ENCODE measurements around the gene C3orf20.

The C3orf20 gene

DNA sequence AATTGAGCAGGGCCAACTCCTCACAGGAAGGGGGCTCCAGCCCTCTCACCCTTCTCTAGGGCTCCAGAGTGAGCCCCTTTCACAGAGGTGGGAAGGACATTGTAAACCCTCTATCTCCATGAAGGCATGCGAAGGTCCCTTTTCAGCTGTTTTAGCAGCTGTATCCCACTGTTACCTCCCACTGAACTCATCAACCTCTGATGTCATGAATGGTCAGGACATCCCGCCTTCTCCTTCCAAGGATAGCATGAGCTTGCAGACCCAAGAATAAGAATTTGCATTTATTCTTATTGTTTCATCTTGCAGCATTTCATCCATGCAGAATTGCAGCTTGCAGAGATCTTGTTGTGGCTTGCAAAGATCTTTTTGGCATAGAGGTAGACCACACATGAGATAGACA, 119.5 kb downstream of the C3orf20 start:
- H3K36me3 ChIP-seq (ENCODE audit: control insufficient read depth, low read depth, low read length): no peaks in the 10 kb centered on the region
- H3K27ac ChIP-seq (ENCODE audit: low read length): no peak overlapping the region
- H3K9ac ChIP-seq (ENCODE audit: low read length): no peak overlapping the region
- H3K27me3 ChIP-seq (ENCODE audit: control insufficient read depth, insufficient read depth, low read length): no peaks in the 10 kb centered on the region
- no peak overlapping the region for H3K4me3 ChIP-seq (ENCODE audit: low read length)
- H3K9me3 ChIP-seq (ENCODE audit: control insufficient read depth, low read depth, low read length): no peaks in the 10 kb centered on the region
- no peaks in the 10 kb centered on the region for H3K4me1 ChIP-seq (ENCODE audit: control insufficient read depth, low read depth, low read length)

DNA sequence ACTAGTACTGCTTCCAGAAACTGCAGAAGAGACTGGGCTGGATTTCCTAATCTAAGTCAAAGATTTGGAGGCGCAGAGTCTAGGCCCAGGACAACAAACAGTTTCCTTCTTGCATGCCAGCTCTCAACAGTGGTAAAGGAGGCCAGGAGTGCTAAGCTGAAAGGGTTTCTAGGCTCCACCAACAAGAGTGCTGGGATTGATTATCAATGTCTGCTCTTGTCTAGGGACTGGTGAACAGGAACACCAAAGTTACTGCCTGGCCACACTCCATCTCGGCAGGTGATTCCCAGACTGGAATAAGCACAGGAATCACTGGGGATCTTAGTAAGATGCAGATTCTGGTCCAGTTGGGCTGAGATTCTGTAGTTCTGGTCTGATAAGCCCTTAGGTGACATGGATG, 121.1 kb downstream of the C3orf20 start:
- H3K27me3 ChIP-seq (ENCODE audit: control insufficient read depth, insufficient read depth, low read length): no peaks in the 10 kb centered on the region
- no peak overlapping the region for H3K9ac ChIP-seq (ENCODE audit: low read length)
- H3K4me3 ChIP-seq (ENCODE audit: low read length): no peak overlapping the region
- H3K9me3 ChIP-seq (ENCODE audit: control insufficient read depth, low read depth, low read length): no peaks in the 10 kb centered on the region
- H3K27ac ChIP-seq (ENCODE audit: low read length): no peak overlapping the region
- H3K4me1 ChIP-seq (ENCODE audit: control insufficient read depth, low read depth, low read length): no peaks in the 10 kb centered on the region
- H3K36me3 ChIP-seq (ENCODE audit: control insufficient read depth, low read depth, low read length): no peaks in the 10 kb centered on the region

DNA sequence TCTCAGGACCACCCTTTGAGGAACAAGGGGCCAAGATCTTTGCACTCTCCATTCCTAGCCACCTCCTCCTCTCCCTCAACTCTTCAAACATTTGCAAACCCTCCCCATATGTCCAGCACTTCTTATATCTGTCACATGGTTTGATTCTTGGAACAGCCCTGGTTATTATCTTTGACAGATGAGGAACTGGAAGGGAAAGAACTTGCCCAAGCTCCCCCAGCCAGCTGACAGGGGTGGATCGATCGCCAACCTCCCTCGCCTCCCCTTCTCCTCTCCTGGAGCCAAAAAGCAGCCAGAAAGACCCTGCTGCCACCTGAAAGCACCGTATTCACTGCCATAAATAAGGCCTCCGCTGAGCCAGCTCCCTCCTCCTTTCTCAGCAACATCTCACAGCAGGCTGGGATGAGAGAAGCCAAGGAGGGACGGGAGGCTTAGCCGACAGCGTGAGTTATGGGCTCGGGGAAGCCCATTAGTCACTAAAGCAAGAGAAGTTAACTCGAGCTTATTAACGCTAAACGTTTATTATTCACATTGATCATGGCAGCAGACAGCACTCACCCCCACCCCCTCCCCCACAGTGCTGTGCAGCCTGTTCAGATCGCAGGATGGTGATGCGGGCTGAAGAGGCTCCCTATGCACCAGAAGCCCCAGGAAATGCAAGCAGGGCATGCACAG, 121.6 kb downstream of the C3orf20 start:
- H3K27me3 ChIP-seq (ENCODE audit: control insufficient read depth, insufficient read depth, low read length): no peaks in the 10 kb centered on the region
- H3K4me3 ChIP-seq (ENCODE audit: low read length): no peak overlapping the region
- H3K9ac ChIP-seq (ENCODE audit: low read length): no peak overlapping the region

DNA sequence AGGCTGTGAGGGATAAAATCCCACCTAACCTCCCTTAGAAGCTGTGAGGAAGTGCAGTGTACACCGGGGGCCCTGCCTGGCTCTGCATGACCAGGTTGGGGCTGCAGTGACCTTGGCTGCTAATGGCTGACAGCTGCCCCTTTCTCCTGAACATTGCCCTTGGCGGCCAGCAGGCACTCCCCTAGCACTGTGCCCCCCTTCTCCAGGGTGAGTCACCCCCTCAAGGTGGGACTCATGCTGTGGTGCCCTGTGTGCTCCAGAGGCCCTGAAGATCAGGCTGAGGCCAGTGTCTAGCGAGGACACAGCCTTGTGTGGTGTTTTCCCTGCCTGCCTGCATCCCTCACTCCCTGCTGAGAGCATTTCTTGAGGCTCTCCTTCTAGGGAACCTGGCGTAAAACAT, 122.8 kb downstream of the C3orf20 start:
- H3K4me1 ChIP-seq (ENCODE audit: control insufficient read depth, low read depth, low read length): no peaks in the 10 kb centered on the region
- no peak overlapping the region for H3K9ac ChIP-seq (ENCODE audit: low read length)
- H3K9me3 ChIP-seq (ENCODE audit: control insufficient read depth, low read depth, low read length): no peaks in the 10 kb centered on the region
- H3K36me3 ChIP-seq (ENCODE audit: control insufficient read depth, low read depth, low read length): no peaks in the 10 kb centered on the region
- no peak overlapping the region for H3K4me3 ChIP-seq (ENCODE audit: low read length)
- H3K27me3 ChIP-seq (ENCODE audit: control insufficient read depth, insufficient read depth, low read length): no peaks in the 10 kb centered on the region
- H3K27ac ChIP-seq (ENCODE audit: low read length): no peak overlapping the region

More for the DNA sequence above, 121.6 kb downstream of the C3orf20 start:
- Histone ChIP-seq H3K4me1 (ENCODE audit: control insufficient read depth, low read depth, low read length) (no peaks in the 10 kb centered on the region), H3K27ac (ENCODE audit: low read length) (no peak overlapping the region), H3K36me3 (ENCODE audit: control insufficient read depth, low read depth, low read length) (no peaks in the 10 kb centered on the region), H3K9me3 (ENCODE audit: control insufficient read depth, low read depth, low read length) (no peaks in the 10 kb centered on the region)

DNA sequence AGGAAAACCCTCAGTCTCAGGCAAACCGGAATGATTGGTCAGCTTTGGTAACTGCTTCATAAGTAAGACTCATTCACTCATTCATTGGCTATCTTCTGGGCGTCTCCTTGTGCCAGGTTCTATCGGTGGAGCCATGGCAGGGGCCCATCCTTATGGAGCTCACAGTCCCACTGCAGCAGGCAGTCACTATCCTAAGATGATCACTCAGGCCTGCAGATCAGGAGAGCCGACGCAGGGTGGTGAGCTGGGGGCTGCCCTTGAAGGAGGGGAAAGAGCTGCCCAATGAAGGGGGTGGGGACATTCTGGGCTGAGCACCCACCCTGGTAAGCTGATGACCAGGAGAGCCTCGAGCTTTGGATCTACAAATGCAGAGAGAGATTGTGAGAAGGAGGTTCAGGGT, 123.3 kb downstream of the C3orf20 start:
- Histone ChIP-seq H3K9ac (ENCODE audit: low read length) (no peak overlapping the region), H3K36me3 (ENCODE audit: control insufficient read depth, low read depth, low read length) (no peaks in the 10 kb centered on the region), H3K9me3 (ENCODE audit: control insufficient read depth, low read depth, low read length) (no peaks in the 10 kb centered on the region), H3K4me1 (ENCODE audit: control insufficient read depth, low read depth, low read length) (no peaks in the 10 kb centered on the region), H3K27me3 (ENCODE audit: control insufficient read depth, insufficient read depth, low read length) (no peaks in the 10 kb centered on the region), H3K4me3 (ENCODE audit: low read length) (no peak overlapping the region), H3K27ac (ENCODE audit: low read length) (no peak overlapping the region)

DNA sequence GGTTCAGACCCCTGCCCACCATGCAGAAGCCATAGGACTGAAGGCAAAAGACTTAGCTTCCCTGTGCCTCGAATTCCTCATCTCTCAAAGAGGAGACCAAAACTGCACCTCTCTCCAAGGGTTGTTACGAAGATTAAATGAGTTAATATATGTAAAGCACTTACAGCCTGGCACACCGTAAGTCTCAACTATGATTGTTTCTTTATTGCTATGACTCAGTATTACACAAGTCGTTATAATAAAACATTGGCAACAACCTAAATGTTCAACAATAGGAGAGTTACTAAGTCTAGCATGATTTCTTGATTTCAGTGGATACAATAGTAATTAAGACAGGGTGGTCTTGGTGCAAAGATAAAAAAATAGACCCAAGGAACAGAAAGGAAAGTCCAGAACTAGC, 124.2 kb downstream of the C3orf20 start:
- Histone ChIP-seq H3K27ac (ENCODE audit: low read length) (no peak overlapping the region), H3K4me3 (ENCODE audit: low read length) (no peak overlapping the region), H3K9ac (ENCODE audit: low read length) (no peak overlapping the region), H3K4me1 (ENCODE audit: control insufficient read depth, low read depth, low read length) (no peaks in the 10 kb centered on the region), H3K36me3 (ENCODE audit: control insufficient read depth, low read depth, low read length) (no peaks in the 10 kb centered on the region), H3K27me3 (ENCODE audit: control insufficient read depth, insufficient read depth, low read length) (no peaks in the 10 kb centered on the region), H3K9me3 (ENCODE audit: control insufficient read depth, low read depth, low read length) (no peaks in the 10 kb centered on the region)

DNA sequence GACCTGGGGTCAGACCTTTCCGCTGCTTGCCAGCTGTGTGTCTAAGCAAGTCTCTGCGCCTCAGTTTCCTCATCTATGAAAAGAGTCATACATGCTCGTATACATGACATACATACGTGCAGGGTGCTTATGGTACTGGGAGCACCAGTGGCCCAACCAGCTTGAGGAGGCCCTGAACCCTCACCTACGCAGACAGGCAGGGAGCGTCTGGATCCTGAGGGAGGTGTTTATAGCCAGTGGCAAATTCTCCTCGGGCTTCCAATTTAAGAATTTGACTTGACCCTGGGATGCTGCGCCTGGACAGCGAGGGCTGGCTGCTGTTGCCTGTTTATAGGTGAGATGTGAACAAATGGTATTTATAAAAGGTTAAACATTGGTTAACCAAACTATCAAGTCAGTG, 126.1 kb downstream of the C3orf20 start:
- no peak overlapping the region for H3K27ac ChIP-seq (ENCODE audit: low read length)
- H3K36me3 ChIP-seq (ENCODE audit: control insufficient read depth, low read depth, low read length): no peaks in the 10 kb centered on the region
- no peaks in the 10 kb centered on the region for H3K27me3 ChIP-seq (ENCODE audit: control insufficient read depth, insufficient read depth, low read length)
- H3K4me3 ChIP-seq (ENCODE audit: low read length): no peak overlapping the region
- H3K9ac ChIP-seq (ENCODE audit: low read length): no peak overlapping the region
- no peaks in the 10 kb centered on the region for H3K4me1 ChIP-seq (ENCODE audit: control insufficient read depth, low read depth, low read length)
- no peaks in the 10 kb centered on the region for H3K9me3 ChIP-seq (ENCODE audit: control insufficient read depth, low read depth, low read length)

DNA sequence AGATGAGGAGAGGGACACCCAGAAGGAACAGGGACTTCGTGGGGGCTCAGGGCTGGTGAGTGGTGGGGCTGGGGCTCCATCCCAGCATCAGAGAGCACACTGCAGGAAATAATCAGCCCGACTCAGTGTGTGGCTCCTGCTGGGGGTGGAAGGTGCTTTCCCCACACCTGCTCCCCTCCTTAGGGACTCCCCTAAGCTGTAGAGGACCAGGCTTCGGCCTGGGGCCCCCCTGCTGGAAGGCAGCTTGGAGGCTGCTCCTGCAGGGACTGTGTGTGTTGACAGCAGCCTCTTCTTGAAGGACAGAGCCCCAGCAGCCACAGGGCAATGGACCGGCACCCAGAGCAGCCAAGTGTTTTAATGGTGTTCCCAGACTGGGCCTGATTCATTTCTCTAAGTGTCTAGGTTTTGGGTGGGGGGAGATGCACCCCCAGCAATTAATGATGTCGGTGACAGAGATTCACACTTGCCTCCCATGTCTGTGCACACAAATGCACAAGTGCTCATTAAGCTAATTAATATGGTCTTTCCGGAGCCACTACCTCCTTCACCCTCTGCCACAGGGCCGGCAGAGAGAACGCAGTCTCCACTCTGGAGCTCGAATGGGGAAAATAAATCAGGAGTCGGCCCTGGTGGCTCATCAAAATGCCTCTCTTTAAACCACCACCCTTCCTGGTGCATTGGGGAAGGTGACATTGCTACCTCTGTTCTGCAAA, 126.9 kb downstream of the C3orf20 start:
- Histone ChIP-seq H3K9me3 (ENCODE audit: control insufficient read depth, low read depth, low read length) (no peaks in the 10 kb centered on the region), H3K27ac (ENCODE audit: low read length) (no peak overlapping the region), H3K9ac (ENCODE audit: low read length) (no peak overlapping the region), H3K4me3 (ENCODE audit: low read length) (no peak overlapping the region), H3K27me3 (ENCODE audit: control insufficient read depth, insufficient read depth, low read length) (no peaks in the 10 kb centered on the region), H3K4me1 (ENCODE audit: control insufficient read depth, low read depth, low read length) (no peaks in the 10 kb centered on the region), H3K36me3 (ENCODE audit: control insufficient read depth, low read depth, low read length) (no peaks in the 10 kb centered on the region)

DNA sequence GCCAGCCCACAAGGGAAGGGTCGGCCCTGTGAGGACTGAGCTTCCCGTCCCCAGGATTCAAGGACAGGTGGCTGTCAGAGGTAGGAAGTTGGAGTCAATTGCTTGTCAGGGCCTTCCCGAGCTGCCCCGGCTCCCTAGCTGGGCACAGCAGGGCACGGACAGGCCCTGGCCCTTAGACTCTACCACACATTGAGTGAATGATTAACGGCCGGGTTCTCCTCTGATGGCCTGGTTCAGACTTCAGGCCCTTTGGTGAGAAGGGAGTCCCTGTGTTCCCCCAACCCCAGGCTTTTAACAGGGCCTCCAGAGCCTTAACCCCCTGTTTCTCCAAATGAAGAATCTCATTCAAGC, 127.4 kb downstream of the C3orf20 start:
- Histone ChIP-seq H3K27me3 (ENCODE audit: control insufficient read depth, insufficient read depth, low read length) (peaks cover under 1% of the 10 kb centered on the region), H3K9me3 (ENCODE audit: control insufficient read depth, low read depth, low read length) (no peaks in the 10 kb centered on the region), H3K36me3 (ENCODE audit: control insufficient read depth, low read depth, low read length) (no peaks in the 10 kb centered on the region), H3K4me3 (ENCODE audit: low read length) (no peak overlapping the region), H3K27ac (ENCODE audit: low read length) (no peak overlapping the region), H3K4me1 (ENCODE audit: control insufficient read depth, low read depth, low read length) (no peaks in the 10 kb centered on the region), H3K9ac (ENCODE audit: low read length) (no peak overlapping the region)

DNA sequence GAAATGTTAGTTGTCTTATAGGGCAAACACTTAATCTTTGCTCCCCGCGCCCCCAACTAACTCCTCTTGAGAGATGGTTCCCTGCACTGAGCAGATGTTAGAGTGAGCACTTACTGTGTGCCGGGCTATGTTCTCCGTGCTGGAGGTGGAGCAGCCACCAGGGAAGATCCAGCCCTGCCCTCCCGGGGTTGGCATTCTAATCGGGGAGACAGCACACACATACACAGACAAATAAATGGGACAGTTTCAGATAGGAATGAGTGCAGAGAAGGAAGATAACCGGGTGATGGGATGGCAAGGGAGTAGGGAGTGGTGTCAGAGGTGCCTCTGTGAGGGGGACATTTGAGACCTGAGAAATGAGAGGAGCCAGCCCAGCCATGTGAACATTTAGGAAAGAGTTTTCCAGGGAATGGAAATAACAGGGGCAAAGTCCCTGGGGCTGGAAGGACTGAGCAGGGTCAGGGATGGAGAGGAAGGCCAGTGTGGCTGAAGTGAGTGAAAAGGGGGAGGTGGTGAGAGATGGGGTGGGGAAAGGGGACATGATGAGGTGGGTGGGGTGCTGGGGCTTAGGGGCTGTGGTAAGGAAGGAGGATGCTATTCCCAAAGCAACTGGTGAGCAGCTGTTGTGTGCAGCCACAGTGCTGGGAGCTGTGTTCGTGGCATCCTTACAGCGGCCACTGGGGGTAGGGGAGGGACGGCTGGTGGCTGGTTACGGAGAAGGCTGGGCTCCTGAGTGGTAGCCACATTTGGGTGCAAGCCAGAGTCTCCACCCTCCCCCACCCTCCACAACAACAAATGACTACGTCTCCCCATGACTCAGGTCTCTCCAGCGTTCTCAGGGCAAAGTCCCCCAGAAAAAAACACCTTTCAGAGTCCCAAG, 128.4 kb downstream of the C3orf20 start:
- Histone ChIP-seq H3K4me1 (ENCODE audit: control insufficient read depth, low read depth, low read length) (no peaks in the 10 kb centered on the region), H3K9me3 (ENCODE audit: control insufficient read depth, low read depth, low read length) (no peaks in the 10 kb centered on the region), H3K4me3 (ENCODE audit: low read length) (no peak overlapping the region), H3K27ac (ENCODE audit: low read length) (no peak overlapping the region), H3K9ac (ENCODE audit: low read length) (no peak overlapping the region), H3K36me3 (ENCODE audit: control insufficient read depth, low read depth, low read length) (no peaks in the 10 kb centered on the region), H3K27me3 (ENCODE audit: control insufficient read depth, insufficient read depth, low read length) (peaks cover 11% of the 10 kb centered on the region)

DNA sequence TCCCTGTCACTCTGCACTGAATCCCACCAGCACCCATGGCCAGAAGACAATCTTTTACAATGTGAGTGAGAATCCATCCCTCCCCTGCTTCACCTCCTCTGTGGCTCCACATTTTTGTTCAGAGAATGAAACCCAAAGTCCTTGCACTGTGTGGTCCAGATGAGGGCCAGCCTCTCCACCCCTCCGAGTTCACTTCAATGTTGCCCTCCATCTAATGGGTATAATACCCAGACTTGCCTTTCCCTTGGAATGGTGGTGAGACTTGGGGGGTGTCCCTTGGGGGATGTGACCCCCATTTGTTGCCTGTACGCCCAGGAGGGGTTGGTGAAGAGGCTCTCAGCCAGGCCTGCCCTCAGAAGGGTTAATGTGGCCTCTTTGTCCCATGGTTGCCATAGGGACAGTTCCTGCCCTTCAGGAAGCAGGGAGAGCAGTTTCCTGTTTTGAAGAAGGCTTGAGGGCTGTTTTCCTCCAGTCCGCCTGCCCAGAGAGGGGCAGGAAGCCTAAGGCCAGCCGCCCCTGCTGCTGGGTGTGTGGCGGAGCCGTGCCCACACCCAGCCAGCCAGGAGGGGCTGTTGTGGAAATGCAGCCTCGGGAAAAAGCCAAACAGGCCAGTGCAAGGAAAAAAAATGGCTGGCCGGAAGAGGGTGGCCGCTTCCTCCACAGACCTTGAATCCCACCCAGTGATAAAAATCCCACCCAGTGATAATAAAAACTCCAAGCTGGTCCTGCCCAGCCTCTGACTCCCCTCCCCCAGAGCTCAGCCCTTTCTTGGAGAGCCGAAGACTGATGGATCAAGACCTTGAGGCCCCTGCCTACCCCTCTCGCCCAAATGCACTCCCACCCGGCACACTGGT, 129.3 kb downstream of the C3orf20 start:
- H3K9ac ChIP-seq (ENCODE audit: low read length): no peak overlapping the region

More for the DNA sequence above, 129.3 kb downstream of the C3orf20 start:
- H3K4me3 ChIP-seq (ENCODE audit: low read length): no peak overlapping the region
- H3K36me3 ChIP-seq (ENCODE audit: control insufficient read depth, low read depth, low read length): no peaks in the 10 kb centered on the region
- H3K27me3 ChIP-seq (ENCODE audit: control insufficient read depth, insufficient read depth, low read length): peaks cover 19% of the 10 kb centered on the region
- H3K9me3 ChIP-seq (ENCODE audit: control insufficient read depth, low read depth, low read length): no peaks in the 10 kb centered on the region
- H3K4me1 ChIP-seq (ENCODE audit: control insufficient read depth, low read depth, low read length): no peaks in the 10 kb centered on the region
- no peak overlapping the region for H3K27ac ChIP-seq (ENCODE audit: low read length)

All from iPS-18a (cell line).